NCI-H1436 (cell line): ENCODE measurements around the gene PCCA.
"Not testable (repeated sequence)": the region's sequence is repeated elsewhere in the genome, so short reads cannot be mapped to it uniquely, and the experiment has no call there.

ENCODE experiments used
- DNase-seq: peaks from one replicate; lab custom pipeline; 2025; lab: John Stamatoyannopoulos, UW

PCCA gene

DNA sequence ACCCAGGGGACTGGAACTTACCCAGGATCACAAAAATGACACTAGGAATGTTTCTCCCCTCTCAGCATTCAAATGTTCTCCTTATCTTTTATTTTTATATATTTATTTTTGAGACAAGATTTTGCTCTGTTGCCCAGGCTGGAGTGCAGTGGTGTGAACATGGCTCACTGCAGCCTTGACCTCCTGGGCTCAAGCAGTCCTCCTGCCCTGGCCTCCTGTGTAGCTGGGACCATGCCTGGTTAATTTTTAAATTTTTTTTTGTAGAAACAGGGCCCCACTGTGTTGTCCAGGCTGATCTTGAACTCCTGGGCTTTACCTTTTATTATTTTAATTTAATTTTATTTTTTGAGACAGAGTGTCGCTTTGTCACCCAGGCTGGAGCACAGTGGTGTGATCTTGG lies 108.2 kb downstream of the PCCA start:
- DNase-seq = no peak

GRCh38 chr13:100197591-100198365 lies 108.9 kb downstream of the PCCA start:
- no peak for DNase-seq

DNA sequence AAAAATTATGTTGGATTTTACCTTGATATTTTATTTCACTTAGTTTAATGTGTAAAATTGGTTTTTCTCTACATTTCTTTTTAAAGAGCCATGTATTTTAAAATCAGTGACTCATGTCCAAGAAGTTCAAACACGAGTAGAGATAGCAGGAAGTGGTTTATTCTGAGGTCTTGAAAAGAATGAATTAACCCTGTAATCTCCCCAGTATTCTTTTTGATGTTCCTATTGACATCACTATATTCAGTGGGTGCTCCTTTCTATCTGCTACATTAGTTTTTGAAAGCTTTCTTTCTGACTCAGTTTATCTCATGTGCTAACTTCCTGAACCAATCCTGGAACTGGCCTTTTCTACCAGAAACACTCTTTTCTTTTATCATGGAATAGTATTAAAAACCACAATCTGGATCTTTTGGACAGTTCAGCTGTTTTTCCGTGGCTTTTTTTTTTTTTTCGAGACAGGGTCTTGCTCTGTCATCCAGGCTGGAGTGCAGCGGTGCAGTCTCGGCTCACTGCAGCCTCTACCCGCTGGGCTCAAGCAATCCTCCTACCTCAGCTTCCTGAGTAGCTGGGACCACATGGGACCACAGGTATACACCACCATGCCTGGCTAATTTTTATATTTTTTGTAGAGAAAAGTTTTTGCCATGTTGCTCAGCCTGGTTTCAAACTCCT lies 114.9 kb downstream of the PCCA start:
- DNase-seq = no peak

DNA sequence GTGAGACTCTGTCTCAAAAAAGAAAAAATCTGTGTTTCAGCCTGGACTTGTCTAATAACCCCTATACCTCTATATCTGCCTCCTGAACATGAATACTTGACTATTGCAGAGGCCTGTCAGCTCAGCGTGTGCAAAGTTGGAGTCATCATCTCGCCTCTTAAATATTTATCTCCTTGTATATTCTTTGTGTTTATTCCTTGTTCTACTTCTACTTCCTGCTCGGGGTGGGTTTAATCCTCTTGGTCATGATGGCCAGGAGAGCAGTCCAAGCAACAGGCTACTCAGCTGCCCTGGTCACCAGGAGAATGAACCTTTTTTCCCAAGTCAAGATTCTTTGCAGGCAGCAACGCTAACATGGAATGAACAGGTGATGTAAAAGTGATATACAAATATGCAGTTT lies 119.1 kb downstream of the PCCA start:
- DNase-seq = no peak

GRCh38 chr13:100208626-100209025 lies 119.7 kb downstream of the PCCA start:
- DNase-seq = no peak

DNA sequence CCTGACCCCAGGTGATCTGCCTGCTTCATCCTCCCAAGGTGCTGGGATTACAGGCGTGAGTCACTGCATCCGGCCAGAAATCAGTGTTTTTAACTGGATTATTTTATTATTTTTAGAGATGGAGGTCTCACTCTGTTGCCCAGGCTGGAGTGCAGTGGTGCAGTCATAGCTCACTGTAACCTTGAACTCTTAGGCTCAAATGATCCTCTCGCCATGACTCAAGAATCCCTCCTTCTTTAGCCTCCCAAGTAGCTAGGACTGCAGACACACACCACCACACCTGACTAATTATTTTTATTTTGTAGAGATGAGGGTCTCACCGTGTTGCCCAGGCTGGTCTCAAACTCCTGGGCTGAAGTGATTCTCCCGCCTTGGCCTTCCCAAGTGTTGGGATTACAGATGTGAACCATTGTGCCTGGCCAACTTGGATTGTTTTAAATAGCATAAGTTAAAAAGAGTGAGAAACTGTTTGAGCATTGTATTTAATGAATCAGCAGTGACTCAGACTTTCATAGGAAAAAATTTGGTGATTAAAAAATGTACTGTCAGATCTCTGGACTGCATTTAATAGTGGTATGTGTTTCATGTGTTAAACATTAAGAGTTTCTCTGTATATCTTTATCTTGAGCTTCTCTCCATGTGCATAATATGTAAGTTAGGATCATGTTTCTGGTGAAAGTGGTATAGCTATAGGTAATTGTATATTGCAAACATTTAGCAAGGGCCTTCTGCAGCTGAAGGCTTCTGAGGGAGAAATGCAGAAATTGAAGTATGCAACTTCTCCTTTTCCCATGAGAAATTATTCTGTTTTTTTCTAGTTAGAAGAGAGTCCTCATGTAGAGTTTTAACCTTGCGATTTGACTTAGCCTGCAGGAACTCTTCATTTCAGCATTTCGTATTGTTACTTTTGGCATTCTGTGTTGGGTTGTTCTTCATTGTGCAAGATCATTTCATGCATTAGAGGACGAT lies 121.2 kb downstream of the PCCA start:
- DNase-seq = no peak

- DNase-seq = no peak
These were observed 122.3 kb downstream of the PCCA start for GRCh38 chr13:100211016-100211710.

DNA sequence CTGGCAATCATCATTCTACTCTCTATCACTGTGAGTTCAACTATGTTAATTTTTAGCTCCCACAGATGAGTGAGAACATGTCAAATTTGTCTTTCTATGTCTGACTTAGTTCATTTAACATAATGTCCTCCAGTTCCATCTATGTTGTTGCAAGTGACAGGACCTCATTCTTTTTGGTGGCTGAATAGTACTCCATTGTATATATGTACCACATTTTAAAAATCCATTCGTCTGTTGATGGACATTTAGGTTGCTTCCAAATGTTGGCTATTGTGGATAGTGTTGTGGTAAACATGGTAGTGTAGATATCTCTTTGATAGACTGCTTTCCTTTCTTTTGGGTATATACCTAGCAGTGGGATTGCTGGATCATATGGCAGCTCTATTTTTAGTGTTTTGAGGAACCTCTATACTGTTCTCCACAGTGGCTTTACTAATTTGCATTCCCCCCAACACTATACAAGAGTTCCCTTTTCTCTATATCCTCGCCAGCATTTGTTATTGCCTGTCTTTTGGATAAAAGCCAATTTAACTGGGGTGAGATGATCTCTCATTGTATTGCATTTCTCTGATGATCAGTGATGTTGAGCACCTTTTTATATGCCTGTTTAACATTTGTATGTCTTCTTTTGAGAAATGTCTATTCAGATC lies 124.1 kb downstream of the PCCA start:
- DNase-seq = no peak

DNA sequence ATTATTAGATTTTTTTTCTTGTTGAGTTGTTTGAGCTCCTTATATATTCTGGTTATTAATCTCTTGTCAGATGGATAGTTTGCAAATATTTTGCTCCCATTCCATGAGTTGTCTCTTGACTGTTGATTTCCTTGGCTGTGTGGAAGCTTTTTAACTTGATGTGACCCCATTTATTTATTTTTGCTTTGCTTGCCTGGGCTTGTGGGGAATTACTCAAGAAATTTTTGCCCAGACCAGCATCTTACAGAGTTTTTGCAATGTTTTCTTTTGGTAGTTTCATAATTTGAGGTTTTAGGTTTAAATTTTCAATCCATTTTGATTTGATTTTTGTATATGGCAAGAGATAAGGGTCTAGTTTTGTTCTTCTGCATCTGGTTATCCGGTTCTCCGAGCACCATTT lies 124.7 kb downstream of the PCCA start:
- no peak for DNase-seq

GRCh38 chr13:100214886-100215285 lies 126.0 kb downstream of the PCCA start:
- DNase-seq = no peak

DNA sequence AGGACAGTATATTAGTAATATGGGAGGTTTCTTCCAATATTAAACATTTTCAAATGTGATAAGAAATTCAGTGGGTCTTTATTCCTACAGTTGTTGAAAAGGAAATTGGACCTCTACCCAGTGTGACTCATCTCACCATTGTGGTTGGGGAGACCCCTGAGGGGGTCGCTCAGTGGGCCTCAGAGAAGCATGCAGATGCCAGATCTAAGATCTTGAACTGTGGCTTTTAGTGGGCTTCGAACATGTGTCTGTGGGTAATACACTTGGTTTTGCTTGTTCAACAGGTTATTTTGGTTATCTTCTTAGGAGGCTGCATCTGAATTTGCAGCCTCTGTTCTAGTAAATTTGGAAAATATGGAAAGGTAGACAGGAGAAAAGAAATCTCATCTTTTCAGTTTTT lies 132.3 kb downstream of the PCCA start:
- DNase-seq = no peak

DNA sequence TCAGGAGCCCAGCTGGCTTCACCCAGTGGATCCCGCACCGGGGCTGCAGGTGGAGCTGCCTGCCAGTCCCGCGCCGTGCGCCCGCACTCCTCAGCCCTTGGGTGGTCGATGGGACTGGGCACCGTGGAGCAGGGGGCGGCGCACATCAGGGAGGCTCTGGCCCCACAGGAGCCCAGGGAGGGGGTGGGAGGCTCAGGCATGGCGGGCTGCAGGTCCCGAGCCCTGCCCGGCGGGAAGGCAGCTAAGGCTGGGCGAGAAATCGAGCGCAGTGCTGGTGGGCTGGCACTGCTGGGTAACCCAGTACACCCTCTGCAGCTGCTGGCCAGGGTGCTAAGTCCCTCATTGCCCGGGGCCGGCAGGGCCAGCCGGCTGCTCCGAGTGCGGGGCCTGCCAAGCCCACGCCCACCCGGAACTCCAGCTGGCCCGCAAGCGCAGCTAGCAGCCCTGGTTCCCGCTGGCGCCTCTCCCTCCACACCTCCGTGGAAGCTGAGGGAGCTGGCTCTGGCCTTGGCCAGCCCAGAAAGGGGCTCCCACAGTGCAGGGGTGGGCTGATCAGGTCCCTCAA lies 135.2 kb downstream of the PCCA start:
- DNase-seq = not testable (repeated sequence)

- no peak for DNase-seq
These were observed 140.7 kb downstream of the PCCA start for GRCh38 chr13:100229603-100230002.

GRCh38 chr13:100230769-100231149 lies 141.9 kb downstream of the PCCA start:
- no peak for DNase-seq

GRCh38 chr13:100231176-100231575 lies 142.3 kb downstream of the PCCA start:
- no peak for DNase-seq

- no peak for DNase-seq
These were observed 145.1 kb downstream of the PCCA start for GRCh38 chr13:100234006-100234405.

- DNase-seq = no peak
These were observed 145.7 kb downstream of the PCCA start for GRCh38 chr13:100234524-100235136.

- DNase-seq = peak; percentile 43
These were observed 146.5 kb downstream of the PCCA start for GRCh38 chr13:100235311-100235901.

GRCh38 chr13:100240109-100240779 lies 151.4 kb downstream of the PCCA start:
- DNase-seq = no peak

DNA sequence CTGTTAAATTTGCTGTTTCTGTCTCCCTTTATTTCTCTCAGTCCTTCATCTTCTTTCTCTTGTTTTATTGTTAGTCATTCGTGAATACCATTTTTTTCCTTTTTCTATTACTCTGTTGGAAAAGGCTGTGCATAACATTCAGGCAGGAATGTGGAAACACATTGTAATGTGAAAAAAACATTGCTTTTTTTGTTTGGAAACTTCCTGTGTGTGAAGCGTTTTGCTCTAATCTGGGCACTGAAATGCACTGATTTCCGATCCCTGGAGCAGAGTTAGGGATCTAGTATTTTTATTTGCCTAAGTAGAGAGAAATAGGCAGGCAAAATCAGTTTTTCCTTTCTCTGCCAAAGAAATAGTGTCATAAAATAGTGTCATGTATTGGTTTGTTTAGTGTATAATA lies 155.5 kb downstream of the PCCA start:
- no peak for DNase-seq
